HG03175 (cell line): ENCODE data around the gene FOXD4.
"Not testable (repeated sequence)": the region's sequence is repeated elsewhere in the genome, so short reads cannot be mapped to it uniquely, and the experiment has no call there.

Experiments
- ATAC-seq: cut with Tn5 transposase; IDR thresholded peaks from one replicate; pipeline ENCODE4 v1.9.1; 2021; ENCODE audit warnings: mild to moderate bottlenecking, moderate library complexity; ENCODE audit not compliant: unreplicated experiment

Gene FOXD4

GRCh38 chr9:117995-118467, at the start of gene FOXD4:
Gene FOXD4, minus strand, starts transcription at chr9:118417. Its CDS starts 298 bp downstream, at chr9:118119.
- ATAC-seq: not testable (repeated sequence)

DNA sequence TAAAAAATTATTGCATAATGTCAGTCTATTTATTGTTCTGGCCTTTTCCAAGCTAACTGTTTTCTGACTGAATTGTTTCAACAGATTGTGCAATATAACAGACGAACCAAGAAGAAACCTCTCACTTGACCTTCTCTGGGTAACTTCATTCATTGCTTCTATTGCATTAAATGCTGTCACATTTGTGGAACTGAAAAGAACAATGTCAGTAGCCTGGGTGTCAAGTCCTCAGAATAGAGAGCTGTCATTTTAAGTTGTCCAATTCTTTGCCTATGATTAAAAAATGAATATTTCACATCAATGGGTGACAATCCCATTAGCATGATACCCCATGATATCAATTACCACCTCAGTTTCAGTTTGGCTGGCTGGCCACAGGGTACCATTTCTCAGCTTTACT, 41.7 kb upstream of the FOXD4 start:
- not testable (repeated sequence) for ATAC-seq

DNA sequence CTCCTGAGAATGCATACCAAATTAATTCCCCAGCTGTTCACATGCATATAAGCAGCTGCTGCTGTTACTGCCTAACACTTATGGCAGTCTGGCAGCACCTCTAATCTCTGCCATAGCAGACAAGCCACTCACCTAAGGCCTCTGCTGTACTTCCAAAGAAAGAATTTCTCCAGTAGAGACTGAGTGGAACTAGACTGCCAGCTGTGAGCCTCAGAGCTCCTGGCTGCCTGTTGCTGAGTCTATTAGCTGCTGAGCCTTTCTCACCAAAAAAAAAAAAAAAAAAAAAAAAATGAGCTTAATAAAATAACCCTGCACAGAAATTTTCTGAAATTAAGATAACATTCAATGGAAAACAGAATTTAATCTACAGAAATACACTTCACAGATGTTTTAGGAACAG, 33.0 kb upstream of the FOXD4 start:
- not testable (repeated sequence) for ATAC-seq

GRCh38 chr9:139880-140279, 21.7 kb upstream of the FOXD4 start:
- ATAC-seq: not testable (repeated sequence)

DNA sequence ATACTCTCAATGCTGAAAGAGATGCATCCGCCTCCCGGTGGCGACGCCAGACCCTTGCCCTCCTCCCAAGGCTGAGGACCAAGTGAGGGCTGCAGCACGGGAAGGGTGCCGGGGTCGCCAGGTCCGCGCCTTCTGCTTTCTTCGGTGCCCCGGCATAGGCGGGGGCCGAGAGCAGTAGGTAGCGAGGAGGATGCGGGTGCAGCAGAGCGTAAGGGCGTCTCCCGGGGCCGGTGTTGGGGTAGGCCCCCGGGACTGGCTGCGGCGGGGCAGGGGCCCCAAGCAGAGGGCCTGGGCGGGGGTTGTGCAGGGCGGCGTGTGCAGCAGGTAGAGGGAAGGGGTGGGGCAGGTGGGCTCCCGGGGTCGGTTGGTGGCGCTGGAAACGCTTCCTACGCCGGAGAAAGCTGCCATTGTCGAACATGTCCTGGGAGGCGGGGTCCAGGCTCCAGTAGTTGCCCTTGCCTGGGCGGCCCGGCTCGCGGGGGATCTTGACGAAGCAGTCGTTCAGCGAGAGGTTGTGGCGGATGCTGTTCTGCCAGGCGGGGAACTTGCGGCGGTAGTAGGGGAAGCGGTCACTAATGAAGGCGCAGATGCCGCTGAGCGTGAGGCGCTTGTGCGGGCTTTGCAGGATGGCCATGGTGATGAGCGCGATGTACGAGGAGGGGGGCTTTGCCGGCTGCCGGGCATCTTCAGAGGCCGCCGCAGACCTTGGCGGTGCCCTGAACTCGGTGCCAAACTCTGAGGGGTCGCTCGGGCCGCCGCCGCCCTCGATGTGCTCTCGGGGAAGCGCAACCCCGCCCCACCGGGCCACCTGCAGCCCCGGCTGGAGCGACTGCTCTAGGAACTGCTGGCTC, 848 bp downstream of the FOXD4 start:
- ATAC-seq: not testable (repeated sequence)

- ATAC-seq: not testable (repeated sequence)
Measured at GRCh38 chr9:116239-117077, 1.8 kb downstream of the FOXD4 start.

DNA sequence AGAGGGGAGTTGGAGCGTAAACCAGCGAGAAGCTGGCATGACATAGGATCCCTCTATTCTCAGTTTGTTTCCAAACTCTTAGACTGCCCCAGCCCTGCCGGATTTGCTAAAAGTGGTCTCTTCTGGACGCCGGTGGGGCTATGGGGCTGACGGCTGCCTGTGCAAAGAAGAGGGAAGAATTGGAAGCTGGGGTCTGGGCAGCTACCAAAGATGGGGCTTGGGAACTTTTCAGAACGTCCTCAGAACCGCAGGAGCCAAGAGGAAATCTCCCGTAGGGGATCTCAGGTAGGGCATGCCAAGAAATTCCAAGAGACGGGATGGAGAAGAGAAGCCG, 3.1 kb downstream of the FOXD4 start:
- ATAC-seq: not testable (repeated sequence)

DNA sequence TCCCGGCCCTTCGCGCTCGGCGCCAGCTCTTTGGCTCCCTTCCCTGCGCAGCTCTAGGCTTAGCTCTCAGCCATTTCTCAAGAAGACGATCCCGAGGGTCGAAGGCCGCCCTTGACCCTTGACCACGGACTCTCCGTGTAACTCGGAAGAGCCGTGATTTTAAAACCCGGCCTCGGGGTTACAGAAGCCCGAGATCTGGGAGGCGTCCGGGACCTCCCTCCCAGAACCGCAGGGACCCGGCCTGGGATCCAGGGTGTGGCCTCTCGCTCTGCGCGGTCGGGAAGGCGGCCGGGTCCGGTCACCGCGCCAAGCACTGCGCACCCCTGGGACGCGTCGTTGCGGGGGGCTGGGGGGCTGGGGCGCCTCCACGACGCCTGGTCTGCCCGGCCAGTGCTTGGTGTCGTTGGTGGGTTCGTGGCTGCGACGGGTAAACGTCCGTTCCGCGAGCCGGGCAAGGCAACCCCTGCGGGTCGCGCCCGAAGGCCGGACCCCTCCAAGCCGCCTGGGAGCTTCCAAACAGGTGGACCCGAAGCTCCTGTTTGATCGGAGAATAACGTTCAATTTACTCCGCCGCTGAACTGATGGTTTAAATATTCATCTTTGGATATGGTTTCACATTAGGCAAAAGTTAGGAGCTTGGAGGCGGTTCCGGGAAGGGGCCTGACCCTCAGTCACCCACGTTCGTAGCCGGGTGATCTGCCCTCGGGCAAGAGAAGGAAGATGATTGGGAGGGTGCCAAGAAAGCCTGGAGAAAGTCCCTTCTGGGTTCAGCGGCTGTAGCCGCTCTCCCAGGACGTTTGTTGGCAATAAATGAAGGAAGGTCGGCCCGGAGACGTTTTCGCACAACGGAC, 3.7 kb downstream of the FOXD4 start:
- peak; percentile 26 for ATAC-seq

- peak; percentile 41 for ATAC-seq
Measured at GRCh38 chr9:113468-114266, 4.5 kb downstream of the FOXD4 start.

GRCh38 chr9:112589-113467, 5.4 kb downstream of the FOXD4 start:
- ATAC-seq: peak; percentile 7

GRCh38 chr9:110672-111071, 7.5 kb downstream of the FOXD4 start:
- not testable (repeated sequence) for ATAC-seq

DNA sequence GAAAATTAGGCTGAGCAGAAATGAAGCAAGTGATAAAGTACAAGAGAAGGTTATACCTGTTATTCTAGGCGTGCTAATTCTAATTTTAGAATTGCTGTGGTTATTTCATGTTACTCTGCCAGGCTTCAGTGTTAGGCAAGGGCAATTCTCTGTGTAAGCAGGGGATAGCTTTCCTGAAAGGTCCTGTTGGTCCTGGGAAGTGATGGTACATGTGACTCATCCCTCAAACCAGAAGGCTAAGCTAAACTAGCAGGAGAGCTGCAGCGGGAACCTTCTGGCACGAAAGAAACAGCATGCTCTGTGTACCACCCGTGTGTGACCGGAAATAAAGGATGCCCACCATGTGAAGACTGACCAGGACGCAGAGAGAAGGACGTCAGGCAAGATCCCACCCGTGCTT, 8.7 kb downstream of the FOXD4 start:
- ATAC-seq: not testable (repeated sequence)

- not testable (repeated sequence) for ATAC-seq
Measured at GRCh38 chr9:108742-109495, 9.3 kb downstream of the FOXD4 start.

DNA sequence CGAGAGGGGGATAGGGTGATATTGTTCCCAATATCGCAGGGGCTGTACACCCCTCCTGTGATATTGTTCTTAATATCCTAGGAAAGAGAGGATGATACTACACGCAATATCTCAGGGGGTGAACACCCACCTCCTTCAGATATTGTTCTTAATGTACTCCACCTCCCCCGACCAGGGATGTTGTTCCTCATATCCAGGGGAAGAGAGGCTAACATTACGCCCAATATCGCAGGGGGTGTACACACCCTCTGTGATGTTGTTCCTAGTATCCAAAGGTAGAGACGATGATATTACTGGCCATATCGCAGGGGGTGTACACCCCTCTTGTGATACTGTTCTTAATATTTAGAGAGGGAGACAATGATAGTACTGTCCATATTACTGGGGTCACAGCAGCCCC, 12.2 kb downstream of the FOXD4 start:
- not testable (repeated sequence) for ATAC-seq

DNA sequence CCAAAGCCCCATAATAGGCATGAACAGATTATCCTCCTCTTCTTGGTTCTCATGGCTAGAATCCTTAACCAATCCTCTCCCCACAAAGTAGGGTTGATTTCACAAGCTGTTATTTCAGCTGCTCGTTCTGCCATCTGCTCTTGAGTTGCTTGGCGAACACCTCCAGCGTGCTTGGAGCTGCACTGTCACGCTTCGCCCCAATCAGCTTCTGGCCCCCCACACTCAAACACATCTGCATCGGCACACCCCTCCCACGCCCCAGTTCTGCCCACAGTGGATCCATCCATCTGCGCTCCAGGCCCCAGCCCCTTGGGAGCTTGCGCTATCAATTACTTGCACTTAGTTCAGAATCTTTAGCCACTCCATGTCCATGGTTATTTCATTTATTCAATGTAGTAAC, 17.8 kb downstream of the FOXD4 start:
- ATAC-seq: not testable (repeated sequence)

DNA sequence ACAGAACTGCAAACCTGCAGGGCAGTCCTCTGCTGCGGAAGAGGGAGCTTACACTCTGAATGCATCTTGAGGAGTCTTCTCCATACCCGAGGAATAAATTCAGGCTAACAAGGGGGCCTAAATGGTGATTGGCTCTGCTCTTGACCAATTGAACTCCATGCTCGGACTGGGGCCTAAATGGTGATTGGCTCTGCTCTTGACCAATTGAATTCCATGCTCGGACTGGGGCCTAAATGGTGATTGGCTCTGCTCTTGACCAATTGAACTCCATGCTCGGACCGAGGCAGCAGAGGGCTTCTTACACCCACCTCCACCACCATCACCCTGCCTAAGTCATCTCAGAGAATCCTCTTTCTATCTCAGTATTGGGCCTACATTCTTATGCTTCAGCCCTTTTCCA, 18.4 kb downstream of the FOXD4 start:
- ATAC-seq: not testable (repeated sequence)

- ATAC-seq: not testable (repeated sequence)
Measured at GRCh38 chr9:98775-99174, 19.4 kb downstream of the FOXD4 start.

GRCh38 chr9:94992-95391, 23.2 kb downstream of the FOXD4 start:
- not testable (repeated sequence) for ATAC-seq
